Neural cell (in vitro differentiated cells): ENCODE measurements around the gene RELT.

Experiments used
- CTCF ChIP-seq: fragments of 450-650 bp; IDR thresholded peaks from 2 replicates; pipeline ENCODE4 v1.5.1; 2014; ENCODE audit warnings: antibody characterized with exemption, mild to moderate bottlenecking, moderate library complexity; ENCODE audit not compliant: poor library complexity, severe bottlenecking
- REST ChIP-seq: IDR thresholded peaks from 2 replicates; pipeline ENCODE4 v1.6.1; 2012; ENCODE audit warnings: borderline replicate concordance
- TAF1 ChIP-seq: IDR thresholded peaks from 2 replicates; pipeline ENCODE4 v1.6.1; 2012; ENCODE audit warnings: low read depth

GRCh38 chr11:73340164-73340563 lies 36.0 kb upstream of the RELT start:
- TF ChIP-seq CTCF (no peak), TAF1 (no peak), REST (no peak)
